Stomach smooth muscle (tissue), 2 donors: ENCODE data around the gene MED14.
A peak's percentile ranks its signal among the peaks of the same experiment; 100 is the strongest.

Experiments
- H3K27ac ChIP-seq: one replicate; pipeline ENCODE4 v1.7.0; 2013; ENCODE audit warnings: mild to moderate bottlenecking, low read length, inconsistent platforms
- H3K27me3 ChIP-seq, 2 donors: one replicate each; pipeline ENCODE4 v1.7.0; 2013; ENCODE audit warnings: low read length in 2 of 2; ENCODE audit not compliant: insufficient read depth in 2 of 2, control insufficient read depth in 1 of 2
- H3K36me3 ChIP-seq, 2 donors: one replicate each; pipeline ENCODE4 v1.7.0; 2013; ENCODE audit warnings: low read length in 2 of 2; ENCODE audit not compliant: control insufficient read depth in 2 of 2, insufficient read depth in 2 of 2
- H3K4me1 ChIP-seq: one replicate; pipeline ENCODE4 v1.7.0; 2013; ENCODE audit warnings: low read length; ENCODE audit not compliant: control insufficient read depth, insufficient read depth
- H3K4me3 ChIP-seq, 2 donors: one replicate each; pipeline ENCODE4 v1.7.0; 2013; ENCODE audit warnings: low read length in 2 of 2
- H3K9ac ChIP-seq, 2 donors: one replicate each; pipeline ENCODE4 v1.7.0; 2013; ENCODE audit warnings: low read length in 2 of 2, mild to moderate bottlenecking in 1 of 2
- H3K9me3 ChIP-seq, 2 donors: one replicate each; pipeline ENCODE4 v1.7.0; 2013; ENCODE audit warnings: low read length in 2 of 2; ENCODE audit not compliant: control insufficient read depth in 2 of 2
- donor health status: healthy.
- donor health status: Pancreatic carcinoma.

The MED14 gene

DNA sequence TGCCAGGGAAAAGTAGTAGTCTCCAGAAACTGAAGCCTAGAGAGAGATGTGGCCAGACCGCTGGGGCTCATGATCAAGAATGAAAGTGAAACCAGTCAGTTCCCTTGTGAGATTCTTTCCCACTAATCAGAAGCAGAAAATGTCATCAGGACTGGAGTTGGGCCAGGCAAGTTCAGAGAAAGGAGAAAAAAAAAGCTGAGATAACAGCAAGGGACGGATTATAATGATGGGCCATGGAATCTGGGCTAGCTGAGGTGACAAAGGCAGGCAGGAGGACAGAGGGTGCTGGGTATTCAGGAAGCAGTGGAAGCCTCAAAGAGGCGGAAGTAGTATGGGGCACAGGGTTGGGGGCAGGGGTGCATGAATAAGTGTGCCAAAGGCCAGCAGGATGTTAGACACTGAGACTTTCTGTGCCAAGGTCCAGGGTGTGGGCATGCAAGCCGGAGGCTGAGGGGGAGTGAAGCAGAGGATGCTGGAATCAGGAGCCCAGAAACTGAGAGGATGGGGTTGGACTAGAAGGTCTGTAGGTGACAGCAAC, 90.5 kb downstream of the MED14 start:
- no peaks in the 10 kb centered on the region for H3K36me3 ChIP-seq
- peaks cover 0 to 7% of the 10 kb centered on the region in 2 donors for H3K27me3 ChIP-seq
- H3K9ac ChIP-seq = peak overlapping the region in 1 of 2 donors; percentile 55
- peak overlapping the region; percentile 49 to 66 for H3K4me3 ChIP-seq
- H3K27ac ChIP-seq = peak overlapping the region; percentile 49
- no peaks in the 10 kb centered on the region for H3K9me3 ChIP-seq
- peaks cover 31% of the 10 kb centered on the region for H3K4me1 ChIP-seq

DNA sequence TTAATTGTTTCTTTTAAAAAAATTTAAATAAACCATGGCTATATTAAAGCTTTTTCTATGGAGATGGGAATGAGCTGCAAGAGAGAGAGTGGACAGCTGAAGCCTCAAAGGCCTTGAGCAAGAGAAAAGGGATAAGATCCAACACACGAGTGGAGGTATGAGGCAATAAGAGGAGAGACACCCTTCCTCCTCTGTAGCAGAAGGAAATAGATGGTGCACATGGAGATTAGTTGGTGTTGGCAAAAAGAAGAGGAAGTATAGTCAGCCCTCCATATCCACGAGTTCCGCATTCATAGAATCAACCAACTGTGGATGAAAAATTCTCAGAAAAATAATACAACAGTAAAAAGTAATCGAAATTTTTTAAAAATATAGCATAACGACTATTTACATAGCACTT, 91.2 kb downstream of the MED14 start:
- peak overlapping the region in 1 of 2 donors; percentile 48 for H3K9ac ChIP-seq
- H3K4me1 ChIP-seq = peaks cover 31% of the 10 kb centered on the region
- H3K9me3 ChIP-seq = no peaks in the 10 kb centered on the region
- H3K27ac ChIP-seq = no peak overlapping the region
- H3K4me3 ChIP-seq = peak overlapping the region in 1 of 2 donors; percentile 66
- H3K27me3 ChIP-seq = peaks cover 0 to 11% of the 10 kb centered on the region in 2 donors
- no peaks in the 10 kb centered on the region for H3K36me3 ChIP-seq

DNA sequence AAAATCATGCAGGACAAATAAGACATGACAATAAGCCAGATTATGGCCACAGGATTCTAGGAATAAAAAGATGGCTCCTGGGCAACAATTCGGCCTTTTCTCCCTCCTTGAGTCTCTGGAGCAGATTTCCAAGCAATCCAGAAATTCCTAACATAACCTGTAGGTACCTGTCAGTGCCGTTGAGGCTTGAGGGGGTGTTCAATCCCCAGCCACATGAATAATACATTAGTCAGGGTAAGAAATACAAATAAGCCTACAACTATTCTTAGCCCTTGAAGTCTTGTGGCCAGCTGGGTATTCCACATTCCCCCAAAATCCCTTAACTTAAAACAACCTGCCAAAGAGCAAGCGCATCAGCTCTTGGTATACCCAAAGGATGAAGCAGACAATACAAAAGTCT, 97.7 kb downstream of the MED14 start:
- H3K27ac ChIP-seq = no peak overlapping the region
- H3K27me3 ChIP-seq = peaks cover 0 to 26% of the 10 kb centered on the region in 2 donors
- no peak overlapping the region for H3K9ac ChIP-seq
- no peak overlapping the region for H3K4me3 ChIP-seq
- H3K36me3 ChIP-seq = peaks cover 23 to 29% of the 10 kb centered on the region in 2 donors
- H3K4me1 ChIP-seq = peaks cover 9% of the 10 kb centered on the region
- no peaks in the 10 kb centered on the region for H3K9me3 ChIP-seq

DNA sequence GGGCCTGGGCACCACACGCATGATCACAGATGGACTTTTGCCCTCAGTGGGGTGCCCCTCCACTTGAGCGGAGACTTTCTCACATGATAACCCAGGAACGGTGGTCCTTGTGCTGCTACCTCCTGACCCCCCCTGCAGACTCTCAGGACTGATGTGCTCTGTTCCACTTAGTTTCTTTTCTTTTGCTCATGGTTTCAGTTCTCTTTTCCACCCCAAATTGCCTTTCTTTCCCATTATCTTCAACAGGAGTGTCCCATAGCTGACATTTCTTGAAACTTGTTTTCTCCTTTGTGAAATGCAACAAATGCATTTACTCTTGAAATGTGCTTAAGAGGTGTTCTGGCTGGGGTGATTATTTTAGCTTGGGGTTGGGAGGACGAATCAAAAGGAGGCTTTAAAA, 103.1 kb downstream of the MED14 start:
- Histone ChIP-seq H3K36me3 (peaks cover 30 to 41% of the 10 kb centered on the region in 2 donors), H3K9me3 (no peaks in the 10 kb centered on the region), H3K4me3 (no peak overlapping the region), H3K9ac (no peak overlapping the region), H3K27ac (no peak overlapping the region), H3K4me1 (no peaks in the 10 kb centered on the region), H3K27me3 (peaks cover 0 to 17% of the 10 kb centered on the region in 2 donors)

DNA sequence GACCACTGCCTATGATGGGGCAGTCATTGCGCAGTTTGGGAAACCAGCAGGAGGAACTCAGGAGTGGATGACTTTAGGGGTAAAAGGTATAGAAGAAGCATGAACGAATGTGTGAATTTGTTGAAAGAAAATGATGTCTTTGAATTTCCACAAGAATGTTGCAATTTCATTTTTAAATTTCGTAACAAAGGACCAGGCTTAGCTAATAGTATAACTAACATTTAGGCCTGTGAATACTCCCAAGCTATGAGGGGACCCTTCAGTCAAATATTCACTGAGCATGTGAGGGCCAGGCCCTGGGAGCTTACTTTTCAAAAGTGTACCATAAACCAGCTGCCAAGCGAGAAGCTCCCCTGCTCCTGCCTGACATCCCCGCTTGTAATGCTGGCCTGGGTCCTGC, 106.8 kb downstream of the MED14 start:
- Histone ChIP-seq H3K27me3 (peaks cover 0 to 19% of the 10 kb centered on the region in 2 donors), H3K27ac (no peak overlapping the region), H3K4me1 (no peaks in the 10 kb centered on the region), H3K4me3 (no peak overlapping the region), H3K36me3 (peaks cover 22% of the 10 kb centered on the region in 2 donors), H3K9ac (no peak overlapping the region), H3K9me3 (no peaks in the 10 kb centered on the region)

DNA sequence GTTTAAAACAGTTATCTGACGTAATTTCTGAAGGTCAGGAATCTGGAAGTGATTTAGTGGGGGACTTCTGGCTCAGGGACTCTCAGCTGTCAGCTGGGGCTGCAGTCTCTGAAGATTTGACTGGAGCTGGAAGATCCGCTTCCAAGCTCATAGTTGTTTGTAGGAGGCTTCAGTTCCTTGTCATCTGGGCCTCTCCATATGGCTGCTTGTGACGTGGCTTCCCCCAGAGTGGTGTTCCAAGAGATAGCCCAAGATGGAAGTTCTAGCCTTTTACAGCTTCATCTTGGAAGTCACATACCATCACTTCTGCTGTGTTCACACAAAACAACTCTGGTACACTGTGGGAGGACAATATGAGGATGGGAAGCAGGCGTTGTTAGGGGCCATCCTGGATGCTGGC, 110.0 kb downstream of the MED14 start:
- H3K4me3 ChIP-seq = no peak overlapping the region
- H3K9ac ChIP-seq = no peak overlapping the region
- H3K4me1 ChIP-seq = no peaks in the 10 kb centered on the region
- H3K27ac ChIP-seq = no peak overlapping the region
- H3K9me3 ChIP-seq = no peaks in the 10 kb centered on the region
- H3K27me3 ChIP-seq = peaks cover 0 to 16% of the 10 kb centered on the region in 2 donors
- peaks cover 4 to 11% of the 10 kb centered on the region in 2 donors for H3K36me3 ChIP-seq

DNA sequence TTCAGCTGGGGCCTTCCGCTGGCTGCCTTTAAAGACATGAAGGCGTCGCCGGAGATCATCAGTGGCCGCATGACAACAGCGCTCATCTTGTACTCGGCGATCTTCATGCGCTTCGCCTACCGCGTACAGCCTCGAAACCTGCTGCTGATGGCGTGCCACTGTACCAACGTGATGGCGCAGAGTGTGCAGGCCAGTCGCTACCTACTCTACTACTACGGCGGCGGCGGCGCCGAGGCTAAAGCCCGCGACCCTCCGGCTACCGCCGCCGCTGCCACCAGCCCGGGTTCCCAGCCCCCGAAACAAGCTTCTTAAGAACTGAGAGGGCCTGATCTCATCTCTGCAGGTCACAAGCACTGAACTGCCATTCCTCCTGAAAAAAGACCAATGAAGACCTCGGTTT, 111.7 kb downstream of the MED14 start:
- Histone ChIP-seq H3K27ac (no peak overlapping the region), H3K9me3 (no peaks in the 10 kb centered on the region), H3K4me1 (no peaks in the 10 kb centered on the region), H3K9ac (no peak overlapping the region), H3K27me3 (peaks cover 0 to 16% of the 10 kb centered on the region in 2 donors), H3K36me3 (peaks cover 4 to 11% of the 10 kb centered on the region in 2 donors), H3K4me3 (no peak overlapping the region)

DNA sequence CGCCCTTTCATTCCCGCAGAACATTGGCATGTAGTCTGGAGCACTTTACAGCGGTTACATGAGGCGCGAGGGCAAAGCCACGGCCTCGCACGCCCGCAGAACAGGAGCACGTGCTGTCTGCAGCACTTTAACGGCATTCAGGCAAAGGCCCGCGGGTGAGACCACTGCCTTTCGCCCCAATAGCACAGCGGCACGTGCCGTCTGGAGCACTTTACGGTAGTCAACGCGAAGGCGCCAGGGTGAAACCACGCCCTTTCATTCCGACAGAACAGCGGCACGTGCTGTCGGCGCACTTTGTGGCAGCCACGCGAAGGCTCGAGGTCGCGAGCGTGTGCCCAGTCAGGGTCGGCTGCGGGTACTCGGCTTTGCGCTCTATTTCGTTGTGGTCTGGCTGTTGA, 112.2 kb downstream of the MED14 start, which contains the start of gene MPC1L:
MPC1L (plus strand) TSS at position 290 of the 398 bp plus-strand sequence. CDS start 138 bp downstream, outside the sequence.
- no peak within 1 kb of the TSS for H3K4me3 ChIP-seq
- no peak within 1 kb of the TSS for H3K9ac ChIP-seq
- H3K4me1 ChIP-seq = no peaks in the 10 kb centered on the region
- no peaks in the 10 kb centered on the region for H3K9me3 ChIP-seq
- H3K36me3 ChIP-seq = peaks cover 4 to 5% of the 10 kb centered on the region in 2 donors
- peaks cover 0 to 16% of the 10 kb centered on the region in 2 donors for H3K27me3 ChIP-seq
- H3K27ac ChIP-seq = no peak within 1 kb of the TSS

DNA sequence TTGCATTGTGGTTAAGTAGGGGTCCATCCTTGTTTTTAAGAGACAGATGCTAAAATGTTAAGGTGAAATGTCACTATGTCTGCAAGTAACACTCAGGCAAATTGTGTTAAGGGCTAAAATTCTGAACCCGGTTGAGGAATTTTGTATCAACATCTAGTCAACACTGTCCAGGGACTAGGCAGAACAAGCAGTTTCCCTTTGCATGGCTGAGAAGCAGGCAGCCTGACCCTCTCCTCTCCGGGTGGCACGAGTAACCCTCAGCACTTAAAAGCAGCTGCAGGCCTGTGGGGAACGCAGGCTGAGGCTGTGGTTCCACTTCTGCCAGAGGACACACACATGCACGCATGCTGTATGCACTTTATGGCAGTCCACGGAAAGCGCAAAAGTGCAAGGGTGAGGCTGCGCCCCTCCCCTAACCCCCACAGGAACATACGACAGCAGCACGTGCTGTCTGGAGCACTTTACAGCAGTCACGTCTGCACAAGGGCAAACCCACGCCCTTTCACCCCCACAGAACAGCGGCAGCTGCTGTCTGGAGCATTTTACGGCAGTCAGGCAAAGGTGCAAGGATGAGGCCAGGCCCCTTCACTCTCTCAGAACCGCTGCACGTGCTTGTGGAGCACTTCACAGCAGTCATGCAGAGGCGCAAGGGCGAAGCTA, 112.7 kb downstream of the MED14 start:
- peaks cover 0 to 16% of the 10 kb centered on the region in 2 donors for H3K27me3 ChIP-seq
- H3K27ac ChIP-seq = no peak overlapping the region

DNA sequence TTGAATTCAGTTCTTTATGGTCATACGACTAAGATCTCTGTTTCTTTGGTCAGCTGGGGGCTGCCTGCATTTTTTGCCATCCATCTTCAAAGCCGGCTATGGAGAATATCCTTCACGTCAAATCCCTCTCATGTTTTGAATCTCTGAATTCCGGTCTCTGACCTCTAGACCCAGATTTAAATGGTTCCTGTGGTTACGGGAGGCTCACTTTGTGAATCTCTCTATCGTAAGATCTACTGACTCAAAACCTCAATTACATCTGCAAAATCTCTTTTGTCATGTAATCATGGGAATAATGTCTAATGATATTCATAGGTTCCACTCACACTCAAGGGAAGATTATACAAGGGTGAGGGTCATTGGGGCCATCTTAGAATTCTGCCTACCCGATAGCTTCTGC, 117.8 kb downstream of the MED14 start:
- no peaks in the 10 kb centered on the region for H3K36me3 ChIP-seq
- H3K4me3 ChIP-seq = no peak overlapping the region
- H3K9ac ChIP-seq = no peak overlapping the region
- H3K4me1 ChIP-seq = no peaks in the 10 kb centered on the region
- H3K27ac ChIP-seq = no peak overlapping the region
- peaks cover 0 to 2% of the 10 kb centered on the region in 2 donors for H3K9me3 ChIP-seq
- peaks cover 0 to under 1% of the 10 kb centered on the region in 2 donors for H3K27me3 ChIP-seq

More for the DNA sequence above, 112.7 kb downstream of the MED14 start:
- peaks cover 3 to 4% of the 10 kb centered on the region in 2 donors for H3K36me3 ChIP-seq
- H3K9me3 ChIP-seq = peaks cover 0 to 2% of the 10 kb centered on the region in 2 donors
- no peak overlapping the region for H3K9ac ChIP-seq
- H3K4me3 ChIP-seq = no peak overlapping the region
- no peaks in the 10 kb centered on the region for H3K4me1 ChIP-seq

DNA sequence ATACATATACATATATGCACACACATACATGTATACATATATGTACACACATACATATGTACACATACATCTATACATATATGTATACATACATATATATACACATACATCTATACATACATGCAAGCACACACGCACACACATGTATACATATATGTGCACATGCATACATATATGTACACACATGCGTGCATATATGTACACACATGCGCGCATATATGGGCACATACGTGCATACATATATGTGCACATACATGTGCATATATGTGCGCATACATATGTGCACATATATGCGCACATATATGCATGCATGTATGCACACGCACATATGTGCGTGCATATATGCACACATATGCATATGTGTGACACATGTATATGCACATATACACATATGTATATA, 119.4 kb downstream of the MED14 start:
- H3K27ac ChIP-seq = no peak overlapping the region
- peaks cover 0 to 5% of the 10 kb centered on the region in 2 donors for H3K27me3 ChIP-seq
- no peak overlapping the region for H3K9ac ChIP-seq
- H3K9me3 ChIP-seq = peaks cover 0 to 2% of the 10 kb centered on the region in 2 donors
- no peak overlapping the region for H3K4me3 ChIP-seq
- no peaks in the 10 kb centered on the region for H3K4me1 ChIP-seq
- H3K36me3 ChIP-seq = no peaks in the 10 kb centered on the region
